ENCODE results near the gene TYRP1. TPM values are rescaled to one million over a fixed set of nuclear protein-coding genes. Genes with fewer than 3 reads are reported as not detected.

TYRP1 gene
- polyA plus RNA-seq, 1 experiment: 0.26 TPM

DNA sequence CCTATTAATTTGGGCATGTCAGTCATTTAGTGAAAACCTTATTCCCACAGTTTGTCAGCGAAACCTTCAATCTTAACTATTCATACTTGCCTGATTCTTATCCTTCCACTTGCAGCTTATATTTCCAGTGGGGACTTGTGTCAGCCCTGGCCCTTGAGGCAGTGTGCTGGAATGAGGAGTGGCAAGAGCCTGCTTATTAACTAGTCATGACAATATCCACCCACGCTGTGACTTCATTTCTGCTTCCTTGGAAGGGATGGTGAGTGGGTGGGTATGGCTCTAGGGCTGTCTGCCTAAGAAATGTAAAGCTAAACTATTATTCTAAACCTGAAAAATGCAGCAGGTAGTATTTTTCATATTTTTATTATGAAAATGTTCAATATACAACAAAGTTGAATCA lies 47.7 kb downstream of the TYRP1 start:
- POLR2A ChIA-PET: no interaction called here
- Histone ChIP-seq H3K27me3 (ENCODE audit: control insufficient read depth, insufficient read depth, low read length) (no peaks in the 10 kb centered on the region), H3K9me3 (ENCODE audit: control insufficient read depth, insufficient read depth, low read length) (no peaks in the 10 kb centered on the region), H3K4me3 (ENCODE audit: low read depth, low read length) (no peak overlapping the region), H3K27ac (ENCODE audit: low read depth, low read length) (no peak overlapping the region)
- TF ChIP-seq, protein P1, sequence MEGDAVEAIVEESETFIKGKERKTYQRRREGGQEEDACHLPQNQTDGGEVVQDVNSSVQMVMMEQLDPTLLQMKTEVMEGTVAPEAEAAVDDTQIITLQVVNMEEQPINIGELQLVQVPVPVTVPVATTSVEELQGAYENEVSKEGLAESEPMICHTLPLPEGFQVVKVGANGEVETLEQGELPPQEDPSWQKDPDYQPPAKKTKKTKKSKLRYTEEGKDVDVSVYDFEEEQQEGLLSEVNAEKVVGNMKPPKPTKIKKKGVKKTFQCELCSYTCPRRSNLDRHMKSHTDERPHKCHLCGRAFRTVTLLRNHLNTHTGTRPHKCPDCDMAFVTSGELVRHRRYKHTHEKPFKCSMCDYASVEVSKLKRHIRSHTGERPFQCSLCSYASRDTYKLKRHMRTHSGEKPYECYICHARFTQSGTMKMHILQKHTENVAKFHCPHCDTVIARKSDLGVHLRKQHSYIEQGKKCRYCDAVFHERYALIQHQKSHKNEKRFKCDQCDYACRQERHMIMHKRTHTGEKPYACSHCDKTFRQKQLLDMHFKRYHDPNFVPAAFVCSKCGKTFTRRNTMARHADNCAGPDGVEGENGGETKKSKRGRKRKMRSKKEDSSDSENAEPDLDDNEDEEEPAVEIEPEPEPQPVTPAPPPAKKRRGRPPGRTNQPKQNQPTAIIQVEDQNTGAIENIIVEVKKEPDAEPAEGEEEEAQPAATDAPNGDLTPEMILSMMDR (IDR thresholded peaks at IDR 0.05; ENCODE audit: low read depth, low read length): no peak
- CTCF ChIA-PET: no interaction called here
- no peak for DNase-seq (ENCODE audit: low read depth, low spot score)

DNA sequence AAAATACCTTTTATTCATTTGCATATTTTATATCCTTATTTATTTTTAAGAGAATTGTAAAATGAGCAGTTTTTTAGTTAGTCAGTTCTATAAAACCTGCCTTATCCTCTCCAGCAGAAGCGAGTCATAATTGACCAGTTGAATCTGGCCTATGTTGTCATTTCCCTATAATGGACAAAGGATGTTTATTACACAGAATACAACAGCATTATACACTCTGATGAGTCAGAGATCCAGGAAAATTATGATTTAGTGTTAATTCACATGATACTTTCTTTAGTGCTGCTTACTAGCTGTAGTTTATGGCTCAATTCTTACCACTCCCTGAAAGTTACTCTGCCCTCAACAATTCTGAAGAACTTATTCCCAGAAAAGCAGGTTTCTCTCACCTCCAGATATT lies 54.8 kb downstream of the TYRP1 start:
- no peak for DNase-seq (ENCODE audit: low read depth, low spot score)
- H3K27me3 ChIP-seq (ENCODE audit: control insufficient read depth, insufficient read depth, low read length): no peaks in the 10 kb centered on the region
- H3K27ac ChIP-seq (ENCODE audit: low read depth, low read length): no peak overlapping the region
- H3K4me3 ChIP-seq (ENCODE audit: low read depth, low read length): no peak overlapping the region
- POLR2A ChIA-PET: no interaction called here
- TF ChIP-seq, protein P1 (IDR thresholded peaks at IDR 0.05; ENCODE audit: low read depth, low read length): no peak
- H3K9me3 ChIP-seq (ENCODE audit: control insufficient read depth, insufficient read depth, low read length): no peaks in the 10 kb centered on the region
- CTCF ChIA-PET: no interaction called here

DNA sequence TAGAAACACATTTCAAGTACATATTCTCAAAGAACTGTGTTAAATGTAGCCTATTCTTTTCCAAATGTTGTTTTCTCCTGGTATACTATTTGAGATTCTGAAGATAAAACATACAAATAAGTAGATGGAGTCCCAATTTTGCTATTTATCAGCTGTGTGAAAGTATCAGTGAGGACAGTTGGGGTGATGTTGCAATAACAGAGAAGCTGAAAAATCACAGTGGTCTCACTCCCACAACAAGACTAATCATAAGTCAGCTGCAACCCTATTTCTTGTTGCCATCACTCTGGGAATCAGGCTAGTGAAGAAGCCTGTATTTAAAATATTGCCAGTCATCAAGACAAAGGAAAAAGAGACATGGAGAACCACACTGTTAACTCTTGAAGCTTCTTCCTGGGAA lies 55.8 kb downstream of the TYRP1 start:
- no peaks in the 10 kb centered on the region for H3K27me3 ChIP-seq (ENCODE audit: control insufficient read depth, insufficient read depth, low read length)
- ChIA-PET POLR2A (no interaction called here), CTCF (no interaction called here)
- no peak overlapping the region for H3K4me3 ChIP-seq (ENCODE audit: low read depth, low read length)
- no peak for DNase-seq (ENCODE audit: low read depth, low spot score)
- TF ChIP-seq, protein P1 (IDR thresholded peaks at IDR 0.05; ENCODE audit: low read depth, low read length): no peak
- H3K9me3 ChIP-seq (ENCODE audit: control insufficient read depth, insufficient read depth, low read length): no peaks in the 10 kb centered on the region
- H3K27ac ChIP-seq (ENCODE audit: low read depth, low read length): no peak overlapping the region

DNA sequence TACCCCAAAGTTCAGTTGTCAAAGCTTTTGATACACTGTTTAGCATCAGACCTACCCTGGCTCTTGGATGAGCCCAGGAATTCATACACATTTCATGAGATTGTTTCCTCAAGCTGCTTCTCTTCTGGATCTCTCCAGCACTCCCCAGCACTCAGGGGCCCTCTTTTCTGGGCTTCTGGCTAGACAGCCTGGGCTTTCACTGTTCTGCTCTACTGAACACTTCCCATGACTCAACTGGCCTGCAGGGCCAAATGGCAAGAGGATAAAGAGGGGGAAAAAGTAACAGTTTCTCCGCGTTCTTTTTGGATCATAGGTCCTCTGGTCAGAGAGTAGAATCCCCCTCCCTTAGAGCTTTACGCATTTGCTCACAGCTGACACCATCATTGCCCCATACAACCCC lies 60.7 kb downstream of the TYRP1 start:
- Histone ChIP-seq H3K27me3 (ENCODE audit: control insufficient read depth, insufficient read depth, low read length) (no peaks in the 10 kb centered on the region), H3K4me3 (ENCODE audit: low read depth, low read length) (no peak overlapping the region), H3K27ac (ENCODE audit: low read depth, low read length) (no peak overlapping the region), H3K9me3 (ENCODE audit: control insufficient read depth, insufficient read depth, low read length) (no peaks in the 10 kb centered on the region)
- TF ChIP-seq, protein P1 (IDR thresholded peaks at IDR 0.05; ENCODE audit: low read depth, low read length): no peak
- DNase-seq (ENCODE audit: low read depth, low spot score): no peak
- ChIA-PET POLR2A (no interaction called here), CTCF (interaction anchor here (0.6 kb wide), 1 partner anchor 313 kb away, joined by 5 read pairs; no protein-coding TSS in a partner anchor)

DNA sequence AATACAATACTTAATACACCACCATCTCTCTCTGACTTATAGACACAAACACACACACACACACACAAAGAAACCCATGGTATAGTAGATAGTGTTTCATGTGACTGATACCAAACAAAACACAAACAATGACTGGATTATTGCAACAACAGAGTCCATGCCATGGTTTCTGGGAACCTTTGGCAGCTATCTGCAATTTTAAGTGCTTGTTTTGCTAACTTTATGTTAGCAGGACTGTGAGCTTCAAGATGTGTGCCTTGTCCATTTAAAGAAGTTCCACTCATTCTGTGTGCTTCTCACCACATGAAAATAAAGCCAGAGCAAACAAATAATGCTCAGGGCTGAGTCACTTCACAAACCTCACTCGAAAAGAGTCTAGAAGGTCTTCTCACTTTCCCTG lies 66.6 kb downstream of the TYRP1 start:
- TF ChIP-seq, protein P1 (IDR thresholded peaks at IDR 0.05; ENCODE audit: low read depth, low read length): no peak
- Histone ChIP-seq H3K27ac (ENCODE audit: low read depth, low read length) (no peak overlapping the region), H3K9me3 (ENCODE audit: control insufficient read depth, insufficient read depth, low read length) (no peaks in the 10 kb centered on the region), H3K4me3 (ENCODE audit: low read depth, low read length) (no peak overlapping the region), H3K27me3 (ENCODE audit: control insufficient read depth, insufficient read depth, low read length) (no peaks in the 10 kb centered on the region)
- CTCF ChIA-PET: interaction anchor here (0.8 kb wide), 1 partner anchor 12 kb away, joined by 3 read pairs; no protein-coding TSS in a partner anchor
- DNase-seq (ENCODE audit: low read depth, low spot score): no peak
- POLR2A ChIA-PET: interaction anchor here (0.6 kb wide), 1 partner anchor 151 kb away, joined by 3 read pairs; no protein-coding TSS in a partner anchor

Other genes with a start within 250 kb of the TYRP1 start
- gene LURAP1L, start 81.6 kb downstream of the TYRP1 start, polyA plus RNA-seq (2011; rRNA removed): 40.8 and 51.4 TPM in 2 replicates

All from AG04450 (cell line).